HG03060 (cell line): Measurements from ENCODE around the gene POU6F2.
"Not testable (repeated sequence)": the region's sequence is repeated elsewhere in the genome, so short reads cannot be mapped to it uniquely, and the experiment has no call there.

Experiments used
- ATAC-seq: cut with Tn5 transposase; IDR thresholded peaks from one replicate; pipeline ENCODE4 v1.9.1; 2021; ENCODE audit warnings: low read depth, moderate number of reproducible peaks; ENCODE audit not compliant: unreplicated experiment

The POU6F2 gene

GRCh38 chr7:38977685-38978084 lies at the start of gene POU6F2:
Gene POU6F2 (plus strand): TSS chr7:38977909. CDS start chr7:38977954, 45 bp downstream.
- no peak for ATAC-seq

- no peak for ATAC-seq
Measured at GRCh38 chr7:38928506-38928905, 49.2 kb upstream of the POU6F2 start.

- no peak for ATAC-seq
Measured at GRCh38 chr7:38929460-38930171, 48.1 kb upstream of the POU6F2 start.

GRCh38 chr7:38932509-38933168 lies 45.1 kb upstream of the POU6F2 start:
- ATAC-seq = no peak

GRCh38 chr7:38934051-38934450 lies 43.7 kb upstream of the POU6F2 start:
- ATAC-seq = no peak

- no peak for ATAC-seq
Measured at GRCh38 chr7:38934536-38934935, 43.2 kb upstream of the POU6F2 start.

GRCh38 chr7:38936641-38937040 lies 41.1 kb upstream of the POU6F2 start:
- ATAC-seq = no peak

GRCh38 chr7:38938001-38938485 lies 39.7 kb upstream of the POU6F2 start:
- ATAC-seq = no peak

GRCh38 chr7:38938589-38938988 lies 39.1 kb upstream of the POU6F2 start:
- ATAC-seq = no peak

- ATAC-seq = no peak
Measured at GRCh38 chr7:38940774-38941173, 36.9 kb upstream of the POU6F2 start.

GRCh38 chr7:38942431-38943051 lies 35.2 kb upstream of the POU6F2 start:
- ATAC-seq = no peak

GRCh38 chr7:38947541-38947940 lies 30.2 kb upstream of the POU6F2 start:
- not testable (repeated sequence) for ATAC-seq

GRCh38 chr7:38950309-38950708 lies 27.4 kb upstream of the POU6F2 start:
- ATAC-seq = no peak

- no peak for ATAC-seq
Measured at GRCh38 chr7:38951213-38951612, 26.5 kb upstream of the POU6F2 start.

- no peak for ATAC-seq
Measured at GRCh38 chr7:38953227-38953626, 24.5 kb upstream of the POU6F2 start.

- no peak for ATAC-seq
Measured at GRCh38 chr7:38953971-38954370, 23.7 kb upstream of the POU6F2 start.

- ATAC-seq = no peak
Measured at GRCh38 chr7:38955892-38956291, 21.8 kb upstream of the POU6F2 start.

- ATAC-seq = no peak
Measured at GRCh38 chr7:38962028-38962427, 15.7 kb upstream of the POU6F2 start.

GRCh38 chr7:38964921-38965320 lies 12.8 kb upstream of the POU6F2 start:
- ATAC-seq = no peak

- ATAC-seq = no peak
Measured at GRCh38 chr7:38973760-38974159, 3.9 kb upstream of the POU6F2 start.

GRCh38 chr7:38975944-38976392 lies 1.7 kb upstream of the POU6F2 start:
- ATAC-seq = no peak
